Activated CD4-positive, CD25-positive, alpha-beta regulatory T cell treated with anti-CD3 and anti-CD28 coated beads, Interleukin-2, amount 50 U/mL, for 16 hours (primary cell): Measurements from ENCODE around the gene RPL37A.
"Not testable (repeated sequence)": the region's sequence is repeated elsewhere in the genome, so short reads cannot be mapped to it uniquely, and the experiment has no call there.

ENCODE experiments used
- DNase-seq: peaks from one replicate; pipeline ENCODE4 v3.0.0-alpha.2; 2020; ENCODE audit warnings: low read depth, low spot score

Gene RPL37A

DNA sequence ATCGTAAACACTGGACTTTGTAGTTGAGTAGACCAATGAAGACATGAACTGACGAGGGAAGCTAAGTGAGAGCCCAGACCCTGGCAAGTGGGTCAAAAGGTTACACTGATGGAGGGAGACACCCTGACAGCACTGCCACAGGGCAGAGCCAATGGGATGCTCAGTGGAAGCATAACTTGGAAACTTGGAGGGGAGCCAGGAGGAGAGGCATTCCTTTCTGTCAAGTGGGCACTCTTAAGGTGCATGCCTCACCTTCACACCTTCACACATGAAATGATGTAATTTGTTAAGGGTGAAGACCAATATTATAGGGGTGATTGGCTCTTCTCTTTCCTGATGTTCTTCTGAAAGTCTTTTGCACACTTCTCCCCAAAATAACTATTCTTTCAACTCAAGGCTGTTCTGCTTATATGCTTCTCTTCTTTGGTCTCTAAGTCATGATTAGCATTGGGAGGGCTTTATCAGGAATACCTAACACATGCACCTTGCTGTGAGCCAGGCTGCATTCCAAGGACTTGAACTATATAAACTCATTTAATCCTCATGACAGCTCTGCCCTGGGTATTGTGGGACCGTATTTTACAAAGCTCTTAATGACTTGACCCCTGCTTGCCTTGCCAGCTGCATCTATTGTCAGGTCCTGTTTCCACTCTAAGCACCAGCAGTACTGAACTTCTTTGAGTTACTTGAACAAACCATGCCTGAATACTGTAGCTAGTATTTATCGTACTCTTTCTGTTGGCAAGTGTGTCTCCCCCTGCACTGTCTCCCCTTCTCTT is 19.0 kb downstream of the RPL37A start:
- DNase-seq: no peak

DNA sequence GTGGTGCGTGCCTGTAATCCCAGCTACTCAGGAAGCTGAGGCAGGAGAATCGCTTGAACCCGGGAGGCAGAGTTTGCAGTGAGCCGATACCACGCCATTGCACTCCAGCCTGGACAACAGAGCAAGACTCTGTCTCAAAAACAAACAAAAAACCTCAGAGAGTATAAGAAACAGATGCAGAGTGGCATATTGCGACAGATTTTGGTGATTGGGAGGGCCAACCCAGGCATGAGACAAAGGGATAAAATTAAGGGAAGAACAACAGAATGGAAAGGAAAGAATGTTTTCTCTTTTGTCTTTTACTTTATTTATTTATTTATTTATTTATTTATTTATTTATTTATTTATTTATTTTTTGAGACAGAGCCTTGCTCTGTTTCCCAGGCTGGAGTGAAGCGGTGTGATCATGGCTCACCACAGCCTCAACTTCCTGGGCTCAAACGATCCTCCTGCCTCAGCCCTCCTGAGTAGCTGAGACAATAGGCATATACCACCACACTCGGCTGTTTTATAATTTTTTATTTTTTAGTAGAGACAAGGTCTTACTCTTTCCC is 20.0 kb downstream of the RPL37A start:
- not testable (repeated sequence) for DNase-seq

DNA sequence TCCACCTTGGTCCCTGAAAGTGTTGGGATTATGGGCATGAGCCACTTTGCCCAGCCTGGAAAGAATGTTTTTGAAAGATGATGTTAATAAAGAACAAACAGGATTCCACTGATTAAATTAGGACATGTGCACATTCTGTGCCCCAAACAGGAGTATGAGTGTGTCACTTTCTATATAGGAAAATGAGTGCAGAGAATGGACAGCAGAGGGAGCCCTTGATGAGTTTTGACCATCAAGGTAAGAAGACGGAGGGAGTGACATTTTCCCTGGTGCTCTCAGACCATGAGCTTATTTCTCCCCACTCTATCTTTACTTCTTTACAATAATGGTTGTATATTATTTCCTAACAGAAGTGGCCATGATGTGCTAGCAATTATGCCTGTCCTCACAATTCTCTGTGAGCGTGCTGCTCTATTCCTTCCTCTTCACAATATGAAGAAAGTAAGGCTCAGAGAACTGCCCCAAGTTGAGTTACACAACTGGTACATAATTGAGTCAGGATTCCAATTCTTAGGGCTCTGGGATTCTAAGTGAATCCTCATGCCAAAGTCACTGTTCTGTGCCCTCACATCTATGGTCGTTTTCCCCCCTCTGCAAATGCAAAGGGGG is 20.6 kb downstream of the RPL37A start:
- DNase-seq: no peak

DNA sequence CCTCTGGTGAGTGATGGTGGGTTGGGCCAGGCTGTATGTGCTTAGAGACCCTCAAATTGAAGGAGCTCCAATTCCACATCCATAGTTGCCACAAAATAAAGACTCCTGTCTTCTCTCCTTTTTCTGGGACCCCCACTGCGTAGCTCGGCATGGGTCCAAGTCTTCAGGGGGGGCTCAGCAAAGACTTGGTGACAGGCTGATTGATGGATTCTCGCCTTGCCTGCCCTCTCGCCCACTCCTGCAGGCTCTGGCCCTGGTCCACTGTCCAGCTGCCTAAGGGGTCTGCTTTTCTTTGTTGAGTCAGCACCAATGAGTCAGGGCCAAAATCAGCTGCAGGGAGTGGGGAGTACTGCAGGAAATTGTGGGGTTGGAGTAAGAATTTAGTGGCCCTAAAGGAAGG is 21.5 kb downstream of the RPL37A start:
- no peak for DNase-seq

DNA sequence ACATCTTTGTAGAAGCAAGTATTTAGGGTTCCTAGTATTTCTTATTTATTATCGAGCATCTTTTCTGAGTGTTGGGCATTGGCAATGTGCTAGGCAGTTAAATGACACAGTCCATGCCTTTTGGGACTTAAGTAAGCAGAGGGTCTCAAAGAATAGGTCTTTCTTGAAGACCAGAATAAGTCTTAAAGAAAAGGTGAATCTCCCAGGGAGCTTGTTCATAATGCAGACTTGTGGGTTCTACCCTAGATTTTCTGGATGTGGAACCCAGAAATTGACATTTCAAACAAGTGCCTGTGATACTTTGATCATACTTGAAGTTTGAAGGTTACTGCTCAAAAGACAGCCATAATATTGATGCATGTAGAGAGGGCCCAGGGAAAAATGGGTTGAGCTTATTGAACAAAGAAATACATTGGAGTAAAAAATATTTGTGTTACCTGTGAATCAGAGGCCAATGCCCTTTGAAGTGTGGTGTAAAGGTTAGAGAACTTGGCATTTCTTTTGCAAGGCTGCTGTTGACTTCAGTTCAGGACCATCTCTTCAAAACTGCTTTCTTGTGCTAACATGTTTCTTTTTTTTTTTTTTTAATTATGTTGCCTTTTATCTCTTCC is 24.4 kb downstream of the RPL37A start:
- no peak for DNase-seq

DNA sequence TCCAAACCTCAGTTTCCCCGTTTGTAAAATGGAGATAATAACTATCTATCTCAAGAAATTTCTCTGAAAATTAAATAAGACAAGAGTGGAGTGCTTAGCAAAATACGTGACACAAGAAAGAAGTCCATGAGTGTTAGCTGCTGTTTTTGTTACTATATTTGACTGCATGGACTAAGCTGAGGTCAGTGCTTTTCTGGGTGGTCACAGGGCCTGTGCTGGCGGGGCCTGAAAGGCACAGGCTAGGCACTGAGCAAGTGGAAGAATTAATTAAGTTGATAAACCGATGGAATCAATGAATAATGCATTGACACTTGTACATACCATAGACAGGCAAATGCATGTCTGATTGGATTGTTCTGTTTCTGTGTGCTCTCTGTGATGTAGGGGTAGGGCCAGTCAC is 27.3 kb downstream of the RPL37A start:
- DNase-seq: no peak

DNA sequence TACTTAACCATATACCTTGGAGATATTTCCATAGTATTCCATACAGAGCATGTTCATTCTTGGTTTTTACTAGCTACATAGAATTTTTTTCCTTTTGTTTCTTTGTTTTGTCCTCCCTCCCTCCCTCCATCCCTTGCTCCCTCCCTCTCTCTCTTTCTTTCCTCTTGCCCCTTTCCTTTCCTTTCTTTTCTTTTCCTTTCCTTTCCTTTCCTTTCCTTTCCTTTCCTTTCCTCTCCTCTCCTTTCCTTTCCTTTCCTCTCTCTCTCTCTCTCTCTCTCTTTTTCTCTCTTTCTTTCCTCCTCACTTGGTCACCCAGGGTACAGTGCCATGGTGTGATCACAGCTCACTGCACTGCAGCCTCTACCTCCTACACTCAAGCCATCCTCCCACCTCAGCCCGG is 28.3 kb downstream of the RPL37A start:
- DNase-seq: no peak

DNA sequence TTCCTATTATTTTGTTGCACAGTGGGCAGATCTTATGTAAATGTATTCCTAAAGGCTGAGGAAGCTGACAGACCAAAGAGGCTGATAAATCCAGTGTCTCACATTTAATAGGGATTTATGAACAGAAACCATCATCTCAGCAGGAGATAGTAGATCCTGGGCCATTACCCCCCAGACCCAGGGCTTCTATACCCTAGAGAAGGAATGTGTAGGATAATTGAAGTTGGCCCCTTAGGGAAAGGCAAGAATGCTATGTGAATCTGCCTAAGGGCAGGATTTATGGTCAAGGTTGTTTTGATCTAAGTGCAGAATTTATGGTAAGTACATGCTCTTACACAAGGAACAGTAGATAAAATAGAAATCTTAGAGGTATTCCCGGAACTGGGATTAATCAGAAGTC is 29.0 kb downstream of the RPL37A start:
- no peak for DNase-seq

DNA sequence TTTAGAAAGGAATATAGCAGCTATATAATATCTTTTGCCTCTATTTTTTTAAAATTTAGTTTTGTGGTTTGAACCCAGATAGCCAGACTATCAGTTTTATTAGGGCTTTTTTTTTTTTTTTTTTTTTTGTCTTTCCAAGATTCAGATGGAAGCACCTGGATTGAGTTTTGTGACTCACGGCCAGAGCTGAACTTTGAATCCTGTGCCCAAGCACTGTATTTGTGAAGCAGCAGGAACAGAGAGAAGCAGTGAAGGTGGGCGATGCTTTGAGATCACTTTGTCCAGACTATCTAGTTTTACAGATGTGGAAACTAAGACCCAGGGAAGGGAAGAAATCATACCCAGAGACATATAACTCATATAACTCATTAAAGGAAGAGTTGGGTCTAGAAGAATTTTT is 33.9 kb downstream of the RPL37A start:
- no peak for DNase-seq

DNA sequence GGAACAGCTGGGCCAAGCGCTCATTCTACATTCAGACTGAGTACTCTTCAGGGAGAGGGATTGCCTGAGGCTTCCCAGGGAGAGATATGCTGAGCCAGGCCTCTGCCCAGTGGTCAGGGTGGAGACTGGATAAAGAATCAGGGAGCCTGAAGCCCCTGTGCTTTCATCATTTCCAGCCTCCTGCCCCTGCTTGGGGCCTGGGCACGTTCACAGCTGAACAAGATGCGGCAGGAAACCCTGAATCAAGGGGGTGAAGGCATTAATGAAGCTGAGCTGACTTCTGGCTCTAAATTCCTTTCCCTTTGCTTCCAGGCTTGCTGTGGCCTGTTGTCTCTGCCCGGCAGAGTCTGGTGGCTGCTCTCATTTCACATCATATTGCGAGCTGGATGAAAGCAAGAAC is 35.0 kb downstream of the RPL37A start:
- no peak for DNase-seq

DNA sequence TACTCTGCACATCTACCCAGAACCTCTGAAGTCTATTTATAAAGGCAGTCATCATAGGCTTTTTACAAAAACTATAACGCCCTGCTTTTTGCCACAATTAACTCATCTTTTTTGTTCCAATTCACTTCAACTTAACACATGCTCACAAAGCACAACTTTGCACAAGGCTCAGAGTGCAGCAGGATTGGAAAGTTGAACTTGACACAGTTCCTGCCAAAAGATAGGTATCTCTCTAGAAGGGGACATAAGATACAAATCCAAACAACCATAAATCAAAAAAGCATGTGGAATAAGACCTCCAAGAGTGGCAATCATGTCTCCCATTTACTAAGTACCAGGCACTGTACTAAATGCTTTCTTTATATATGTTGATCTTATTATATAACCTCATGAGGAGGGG is 36.2 kb downstream of the RPL37A start:
- DNase-seq: no peak

DNA sequence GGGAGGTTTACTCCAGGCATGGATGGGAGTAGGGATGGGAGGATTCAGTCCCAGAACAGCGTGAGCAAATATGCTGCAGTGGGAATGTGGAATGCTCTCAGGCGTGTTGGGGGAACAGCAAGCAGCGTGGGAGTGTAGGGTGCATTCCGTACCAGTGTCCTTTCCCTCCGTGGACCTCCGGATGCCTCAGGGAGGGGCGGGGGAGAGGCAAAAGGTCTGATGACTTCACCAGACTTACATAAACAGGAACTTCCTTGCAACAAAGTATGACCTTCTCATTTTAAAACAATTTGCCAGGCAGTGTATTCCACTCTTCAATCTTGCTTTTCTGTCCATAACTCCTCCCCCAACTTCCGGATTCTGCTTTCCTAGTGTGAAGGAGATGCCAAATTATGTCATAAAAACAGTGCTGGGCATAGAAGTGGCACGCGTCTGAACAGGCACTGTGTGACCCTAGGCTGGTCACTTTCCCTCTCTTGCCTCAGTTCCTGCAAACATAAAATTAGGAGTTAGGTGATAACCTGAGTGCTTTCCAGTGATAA is 36.9 kb downstream of the RPL37A start:
- no peak for DNase-seq

DNA sequence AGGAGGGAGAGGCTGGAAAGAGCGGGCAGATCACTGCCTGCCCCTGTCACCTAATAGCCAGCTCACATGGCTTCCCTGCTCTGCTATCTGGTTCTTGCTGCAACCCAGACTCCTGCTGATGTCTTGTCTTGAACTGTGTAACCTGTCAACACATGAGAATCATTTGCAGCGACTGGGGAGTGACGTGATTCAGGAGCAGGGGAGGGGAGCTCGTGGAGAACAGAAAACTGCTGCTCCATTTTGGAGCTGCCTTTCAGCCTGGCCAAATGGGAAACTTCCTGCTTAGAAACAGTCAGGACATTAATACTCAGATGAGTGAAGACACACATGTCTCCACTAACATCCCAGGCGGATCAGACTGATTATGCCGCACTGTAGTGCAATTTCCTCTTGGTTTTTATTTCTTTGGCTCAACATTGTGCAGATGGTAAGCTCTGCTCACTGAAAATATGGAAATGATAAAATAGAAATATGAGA is 38.1 kb downstream of the RPL37A start:
- no peak for DNase-seq

DNA sequence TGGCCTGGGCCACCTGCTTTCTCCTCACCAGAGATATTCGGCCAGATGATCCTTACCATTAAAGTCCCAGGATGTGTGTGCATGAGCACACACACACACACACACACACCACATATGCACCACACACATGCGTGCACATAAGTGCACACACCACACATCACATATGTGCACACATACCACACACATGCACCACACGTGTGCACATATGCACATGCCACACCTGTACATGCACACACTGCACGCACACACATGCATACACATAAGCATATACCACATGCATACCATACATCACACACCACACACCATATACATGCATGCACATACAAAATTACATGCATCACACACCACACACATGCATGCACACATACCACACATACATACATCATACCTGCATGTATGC is 38.7 kb downstream of the RPL37A start:
- no peak for DNase-seq

DNA sequence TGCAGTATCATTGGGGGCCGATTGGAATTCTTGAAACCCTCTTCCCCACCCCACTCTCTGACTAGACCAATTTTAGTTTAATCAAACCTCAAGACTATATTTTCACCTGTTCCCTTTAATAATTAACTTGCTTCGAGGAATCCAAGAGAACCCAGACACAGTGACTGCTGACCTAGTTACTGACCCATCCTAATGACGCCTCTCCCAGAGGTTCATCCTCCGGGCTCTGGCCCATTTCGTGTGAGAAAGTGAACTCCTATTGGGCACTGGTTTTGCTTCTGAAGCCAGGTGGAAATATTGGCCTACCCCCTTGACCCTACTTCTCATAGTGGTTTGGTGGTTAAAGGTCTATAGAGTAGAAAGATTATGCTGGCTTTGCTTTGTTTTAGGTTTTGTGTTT is 39.9 kb downstream of the RPL37A start:
- no peak for DNase-seq

DNA sequence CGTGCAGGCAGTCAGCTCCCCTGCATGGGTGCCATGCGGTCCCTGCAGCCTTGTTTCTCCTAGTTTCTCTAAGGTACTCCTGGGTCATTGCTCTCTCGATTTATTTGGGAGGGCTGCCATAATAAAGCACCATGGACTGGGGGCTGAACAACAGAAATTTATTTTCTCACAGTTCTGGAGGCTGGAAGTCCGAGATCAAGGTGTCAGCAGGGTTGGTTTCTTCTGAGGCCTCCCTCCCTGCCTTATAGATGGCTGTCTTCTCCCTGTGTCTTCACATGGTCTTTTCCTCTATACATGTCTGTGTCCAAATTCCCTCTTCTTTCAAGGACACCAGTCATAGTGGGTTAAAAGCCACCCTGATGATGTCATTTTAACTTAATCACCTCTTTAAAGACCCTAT is 40.5 kb downstream of the RPL37A start:
- no peak for DNase-seq

DNA sequence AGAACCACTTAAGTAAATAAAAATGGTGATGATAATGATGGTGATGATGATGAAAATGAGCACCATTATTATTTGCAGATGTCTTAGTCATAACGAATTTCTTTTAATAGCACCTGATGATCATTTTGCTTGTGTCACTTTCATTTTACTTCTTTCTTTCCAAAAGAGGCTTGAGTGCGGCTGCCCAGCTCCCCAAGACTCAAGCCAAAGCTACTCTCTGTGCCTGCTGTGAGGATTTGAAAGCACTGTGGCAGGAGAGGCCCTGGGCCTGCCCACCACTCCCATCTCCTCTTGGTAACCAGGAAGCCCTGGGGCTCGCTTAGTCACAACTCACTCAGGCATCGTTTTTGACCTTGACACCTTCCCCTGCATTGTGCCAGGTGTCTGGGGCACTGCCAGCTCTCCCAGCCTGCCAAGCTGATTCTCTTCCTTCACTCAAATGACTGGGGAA is 41.2 kb downstream of the RPL37A start:
- DNase-seq: no peak

DNA sequence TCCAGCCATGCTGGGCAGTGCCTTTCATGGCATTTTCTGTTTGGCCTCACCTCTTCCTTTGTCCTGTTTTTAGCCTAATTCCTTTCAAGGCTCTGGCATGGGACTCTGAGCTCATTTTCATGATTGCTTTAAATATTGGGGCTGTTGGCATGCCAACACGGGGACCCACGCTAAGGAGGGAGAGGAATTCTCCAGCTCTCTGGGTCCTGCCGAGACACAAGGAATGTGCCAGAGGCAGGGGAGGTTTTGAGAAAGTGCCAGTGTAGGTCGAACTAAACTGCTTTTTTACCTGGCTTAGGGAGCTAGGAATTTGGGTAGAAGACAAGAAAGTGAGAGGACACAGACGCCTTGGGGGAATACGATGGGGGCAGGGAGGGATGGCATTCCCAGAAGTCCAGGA is 42.3 kb downstream of the RPL37A start:
- DNase-seq: no peak

DNA sequence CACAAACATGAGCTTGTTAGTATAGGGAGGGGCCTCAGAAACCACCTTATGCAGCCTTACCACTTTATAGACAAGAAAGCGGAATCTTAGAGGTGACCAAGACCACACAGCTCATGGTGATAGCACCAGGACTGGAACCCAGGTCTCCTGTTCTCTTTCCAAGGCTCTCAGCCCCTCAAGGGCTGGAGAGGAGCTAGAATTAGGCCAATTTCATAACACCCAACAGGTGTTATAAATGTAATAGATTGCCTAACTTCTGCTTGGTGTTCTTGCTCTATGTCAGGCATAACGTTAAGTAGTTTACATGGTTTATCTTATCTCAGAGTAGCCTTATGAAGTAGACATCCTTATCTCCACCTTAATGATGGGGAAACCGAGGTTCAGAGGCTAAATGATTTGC is 42.9 kb downstream of the RPL37A start:
- no peak for DNase-seq

DNA sequence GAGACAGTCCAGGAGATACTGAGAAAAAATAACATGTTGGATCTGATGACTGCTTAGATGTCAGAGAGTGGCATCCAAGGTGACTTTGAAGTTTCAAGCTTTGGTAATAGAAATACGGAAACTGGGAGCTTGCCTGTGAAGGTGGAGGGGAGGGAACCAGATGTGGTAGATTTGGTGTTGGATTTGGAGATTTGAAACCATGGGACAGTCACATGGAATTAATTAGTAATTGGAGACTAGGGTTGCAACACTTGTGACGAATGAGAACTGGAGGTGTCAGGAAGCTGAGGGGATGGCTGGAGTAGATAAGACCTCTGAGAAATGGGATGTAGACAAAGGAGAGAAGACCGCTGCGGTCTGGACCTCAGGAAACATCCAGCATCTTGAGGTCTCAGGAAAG is 46.7 kb downstream of the RPL37A start:
- DNase-seq: no peak

DNA sequence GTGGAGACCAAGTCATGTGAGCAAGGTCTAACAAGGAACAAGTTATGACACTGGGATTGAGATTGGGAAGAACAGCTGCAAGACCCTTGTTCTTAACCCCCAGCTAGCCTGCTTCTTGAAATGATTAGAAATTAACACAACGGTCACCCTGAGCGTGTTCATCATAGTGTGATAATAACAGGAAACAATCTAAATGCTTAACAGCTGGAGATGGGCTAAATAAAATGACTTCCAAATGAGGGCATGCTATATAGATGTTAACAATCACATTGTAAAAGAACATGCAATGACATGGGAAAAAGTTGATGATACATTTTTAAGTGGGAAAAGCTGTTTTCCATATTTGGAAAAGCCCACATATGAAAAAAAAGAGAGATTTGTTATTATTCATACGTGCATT is 47.6 kb downstream of the RPL37A start:
- DNase-seq: no peak

DNA sequence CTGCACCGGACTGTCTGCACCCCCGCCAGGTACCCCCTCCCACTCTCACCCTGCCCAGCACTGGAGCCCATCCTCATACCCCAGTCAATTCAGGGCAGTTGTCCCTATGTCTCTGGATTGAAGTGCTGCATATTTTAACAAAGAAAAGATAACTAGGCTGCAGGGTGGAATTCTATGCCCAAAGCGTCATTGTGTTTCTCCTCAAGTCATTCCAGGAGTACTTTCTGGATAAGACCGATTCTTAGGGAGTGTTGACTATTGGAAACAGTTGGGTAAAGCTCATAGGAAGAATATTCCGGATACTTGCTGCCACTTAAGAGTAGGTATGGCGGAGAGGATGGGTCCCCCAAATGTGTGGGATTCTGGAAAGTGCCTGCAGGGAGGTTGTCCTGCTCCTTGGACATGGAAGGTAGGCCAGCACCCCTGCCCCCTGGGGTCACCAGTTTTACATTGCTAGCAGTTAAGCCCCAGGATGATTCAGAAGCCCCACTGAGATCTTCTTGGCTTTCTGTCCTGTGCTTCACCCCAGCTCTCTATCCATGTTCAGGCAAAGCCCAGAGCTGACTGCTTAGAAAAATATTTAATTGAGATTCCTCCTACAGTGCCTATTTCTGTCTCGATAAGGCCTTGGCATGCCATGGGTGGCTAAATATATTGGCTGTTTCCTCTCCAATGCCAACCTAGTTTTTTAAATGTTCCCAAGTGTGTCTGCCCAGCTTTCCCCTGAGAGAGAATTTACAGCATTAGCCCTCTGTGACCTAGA is 48.2 kb downstream of the RPL37A start:
- no peak for DNase-seq
